Measurements from ENCODE around the gene SRRM2. TPM values are rescaled to one million over a fixed set of nuclear protein-coding genes. Genes with fewer than 3 reads are reported as not detected.

Gene SRRM2
- total RNA-seq, 3 donors from 2014 or later (not counting 1 experiment from before 2014, with no cell fraction given) = 1,131 to 1,162 (median 1,149) TPM

GRCh38 chr16:2745961-2746360, 6.5 kb upstream of the SRRM2 start:
- Histone ChIP-seq H3K27me3 (ENCODE audit: control insufficient read depth, insufficient read depth, low read length) (no peaks in the 10 kb centered on the region), H3K4me3 (ENCODE audit: low read length) (no peak overlapping the region), H3K9me3 (ENCODE audit: control insufficient read depth, insufficient read depth, low read length) (no peaks in the 10 kb centered on the region), H3K27ac (ENCODE audit: low read length) (no peak overlapping the region), H3K4me1 (ENCODE audit: control insufficient read depth, insufficient read depth, low read length) (peaks cover 4% of the 10 kb centered on the region), H3K36me3 (ENCODE audit: control insufficient read depth, insufficient read depth, low read length) (no peaks in the 10 kb centered on the region)
- Mint-ChIP-seq H3K4me1 (peaks cover under 1% of the 10 kb centered on the region in 2 donors), H3K36me3 (no peaks in the 10 kb centered on the region), H3K9me3 (no peaks in the 10 kb centered on the region), H3K27me3 (ENCODE audit: low read depth in 2 of 2) (peaks cover 0 to 2% of the 10 kb centered on the region in 2 donors), H3K27ac (no peak overlapping the region), H3K4me3 (no peak overlapping the region)
- ATAC-seq (no peak), DNase-seq (no peak)
- WGBS (ENCODE audit: insufficient coverage) = 95% methylated on average over 8 of the region's 9 CpGs
- intact Hi-C loops (cut with micrococcal nuclease) = no loop called here
- TF ChIP-seq CTCF (IDR thresholded peaks at IDR 0.05) = no peak

GRCh38 chr16:2748757-2749455, 3.5 kb upstream of the SRRM2 start:
- TF ChIP-seq CTCF (IDR thresholded peaks at IDR 0.05) = no peak
- Histone ChIP-seq H3K27me3 (ENCODE audit: control insufficient read depth, insufficient read depth, low read length) (no peaks in the 10 kb centered on the region), H3K4me3 (ENCODE audit: low read length) (no peak overlapping the region), H3K9me3 (ENCODE audit: control insufficient read depth, insufficient read depth, low read length) (peaks cover 7% of the 10 kb centered on the region), H3K27ac (ENCODE audit: low read length) (no peak overlapping the region), H3K36me3 (ENCODE audit: control insufficient read depth, insufficient read depth, low read length) (no peaks in the 10 kb centered on the region), H3K4me1 (ENCODE audit: control insufficient read depth, insufficient read depth, low read length) (peaks cover 26% of the 10 kb centered on the region)
- ATAC-seq (no peak), DNase-seq (no peak)
- H3K27ac Mint-ChIP-seq = no peak overlapping the region
- H3K9me3 Mint-ChIP-seq = no peaks in the 10 kb centered on the region
- intact Hi-C loops (cut with micrococcal nuclease) = no loop called here
- H3K4me3 Mint-ChIP-seq = no peak overlapping the region
- H3K4me1 Mint-ChIP-seq = peaks cover 14 to 23% of the 10 kb centered on the region in 2 donors
- H3K36me3 Mint-ChIP-seq = no peaks in the 10 kb centered on the region
- WGBS (ENCODE audit: insufficient coverage) = over 99% methylated on average over 7 of the region's 7 CpGs
- peaks cover 0 to 2% of the 10 kb centered on the region in 2 donors for H3K27me3 Mint-ChIP-seq (ENCODE audit: low read depth in 2 of 2)

GRCh38 chr16:2749476-2749875, 3.0 kb upstream of the SRRM2 start:
- Histone ChIP-seq H3K27me3 (ENCODE audit: control insufficient read depth, insufficient read depth, low read length) (no peaks in the 10 kb centered on the region), H3K9me3 (ENCODE audit: control insufficient read depth, insufficient read depth, low read length) (peaks cover 7% of the 10 kb centered on the region), H3K27ac (ENCODE audit: low read length) (no peak overlapping the region), H3K4me1 (ENCODE audit: control insufficient read depth, insufficient read depth, low read length) (peaks cover 32% of the 10 kb centered on the region), H3K4me3 (ENCODE audit: low read length) (no peak overlapping the region), H3K36me3 (ENCODE audit: control insufficient read depth, insufficient read depth, low read length) (no peaks in the 10 kb centered on the region)
- no peak for ATAC-seq
- intact Hi-C loops (cut with micrococcal nuclease) = no loop called here
- peak overlapping the region; percentile 13 for H3K4me3 Mint-ChIP-seq
- H3K27ac Mint-ChIP-seq = no peak overlapping the region
- WGBS (ENCODE audit: insufficient coverage) = 93% methylated on average over 5 of the region's 5 CpGs
- no peaks in the 10 kb centered on the region for H3K36me3 Mint-ChIP-seq
- TF ChIP-seq CTCF (IDR thresholded peaks at IDR 0.05) = no peak
- peaks cover 20 to 29% of the 10 kb centered on the region in 2 donors for H3K4me1 Mint-ChIP-seq
- no peak for DNase-seq
- H3K27me3 Mint-ChIP-seq (ENCODE audit: low read depth in 2 of 2) = peaks cover 0 to 2% of the 10 kb centered on the region in 2 donors
- no peaks in the 10 kb centered on the region for H3K9me3 Mint-ChIP-seq

- TF ChIP-seq CTCF (IDR thresholded peaks at IDR 0.05) = no peak
- Histone ChIP-seq H3K4me1 (ENCODE audit: control insufficient read depth, insufficient read depth, low read length) (peaks cover 36% of the 10 kb centered on the region), H3K27ac (ENCODE audit: low read length) (no peak overlapping the region), H3K27me3 (ENCODE audit: control insufficient read depth, insufficient read depth, low read length) (no peaks in the 10 kb centered on the region), H3K9me3 (ENCODE audit: control insufficient read depth, insufficient read depth, low read length) (peaks cover 7% of the 10 kb centered on the region), H3K4me3 (ENCODE audit: low read length) (no peak overlapping the region), H3K36me3 (ENCODE audit: control insufficient read depth, insufficient read depth, low read length) (no peaks in the 10 kb centered on the region)
- peak overlapping the region in 1 of 2 donors; percentile 97 for H3K27ac Mint-ChIP-seq
- 84% methylated on average over 6 of the region's 6 CpGs for WGBS (ENCODE audit: insufficient coverage)
- no peaks in the 10 kb centered on the region for H3K9me3 Mint-ChIP-seq
- intact Hi-C loops (cut with micrococcal nuclease) = no loop called here
- DNase-seq = no peak
- H3K4me3 Mint-ChIP-seq = peak overlapping the region; percentile 66
- no peak for ATAC-seq
- no peaks in the 10 kb centered on the region for H3K36me3 Mint-ChIP-seq
- peaks cover 0 to 2% of the 10 kb centered on the region in 2 donors for H3K27me3 Mint-ChIP-seq (ENCODE audit: low read depth in 2 of 2)
- H3K4me1 Mint-ChIP-seq = peaks cover 25 to 33% of the 10 kb centered on the region in 2 donors
Observed at GRCh38 chr16:2749936-2750335, 2.5 kb upstream of the SRRM2 start.
